Neutrophil (primary cell): ENCODE data around the gene ELAVL4.

ENCODE experiments used
- H3K27ac ChIP-seq: fragments of 200-600 bp; sonication (generic); 2 replicates; pipeline ENCODE4 v1.5.1; 2016; ENCODE audit warnings: mild to moderate bottlenecking, moderate library complexity
- H3K27me3 ChIP-seq: fragments of 200-600 bp; sonication (generic); 2 replicates; pipeline ENCODE4 v1.6.0; 2016; ENCODE audit warnings: mild to moderate bottlenecking
- H3K36me3 ChIP-seq: fragments of 200-600 bp; sonication (generic); 2 replicates; pipeline ENCODE4 v1.5.1; 2017
- H3K4me1 ChIP-seq, 2 experiments: fragments of 200-600 bp in 1 of 2; sonication (generic) in 1 of 2; 1 replicate in 1 of 2; 2 replicates in 1 of 2; pipeline versions ENCODE4 v1.5.1 to v1.6.1; 2013 to 2016; ENCODE audit warnings: low read depth in 1 of 2, low read length in 1 of 2, mild to moderate bottlenecking in 1 of 2, moderate library complexity in 1 of 2; ENCODE audit not compliant: control insufficient read depth in 1 of 2, insufficient read depth in 1 of 2
- H3K4me3 ChIP-seq, 2 experiments: fragments of 200-600 bp in 1 of 2; sonication (generic) in 1 of 2; 1 replicate in 1 of 2; 2 replicates in 1 of 2; pipeline ENCODE4 v1.5.1; 2013 to 2016; ENCODE audit warnings: low read depth in 1 of 2, low read length in 1 of 2, mild to moderate bottlenecking in 1 of 2, moderate library complexity in 1 of 2
- H3K9me3 ChIP-seq: fragments of 200-600 bp; sonication (generic); 2 replicates; pipeline ENCODE4 v1.5.1; 2016
- TF ChIP-seq, protein P1 (sequence below): fragments of 200-600 bp; sonication (generic); IDR thresholded peaks from 2 replicates; pipeline ENCODE4 v1.5.1; 2016; ENCODE audit warnings: antibody characterized with exemption

The ELAVL4 gene

DNA sequence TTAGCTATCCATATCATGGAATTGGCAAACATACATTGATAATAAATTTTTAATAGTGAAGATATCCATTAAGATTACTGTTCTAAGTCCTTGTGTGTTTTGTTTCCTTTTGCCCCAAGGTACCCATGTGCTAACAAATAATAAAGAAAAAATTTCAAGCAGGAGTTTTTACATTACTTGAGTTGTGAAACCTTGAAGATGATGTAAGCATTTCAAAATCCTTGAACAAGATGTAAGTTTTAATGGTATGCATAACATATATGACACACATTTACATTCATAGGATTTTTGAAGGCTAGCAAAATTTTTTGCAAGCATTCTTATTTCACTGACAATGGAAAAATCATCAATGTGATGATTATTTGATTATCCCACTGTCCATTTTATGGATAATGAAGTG is 10.9 kb upstream of the ELAVL4 start:
- TF ChIP-seq, protein P1, sequence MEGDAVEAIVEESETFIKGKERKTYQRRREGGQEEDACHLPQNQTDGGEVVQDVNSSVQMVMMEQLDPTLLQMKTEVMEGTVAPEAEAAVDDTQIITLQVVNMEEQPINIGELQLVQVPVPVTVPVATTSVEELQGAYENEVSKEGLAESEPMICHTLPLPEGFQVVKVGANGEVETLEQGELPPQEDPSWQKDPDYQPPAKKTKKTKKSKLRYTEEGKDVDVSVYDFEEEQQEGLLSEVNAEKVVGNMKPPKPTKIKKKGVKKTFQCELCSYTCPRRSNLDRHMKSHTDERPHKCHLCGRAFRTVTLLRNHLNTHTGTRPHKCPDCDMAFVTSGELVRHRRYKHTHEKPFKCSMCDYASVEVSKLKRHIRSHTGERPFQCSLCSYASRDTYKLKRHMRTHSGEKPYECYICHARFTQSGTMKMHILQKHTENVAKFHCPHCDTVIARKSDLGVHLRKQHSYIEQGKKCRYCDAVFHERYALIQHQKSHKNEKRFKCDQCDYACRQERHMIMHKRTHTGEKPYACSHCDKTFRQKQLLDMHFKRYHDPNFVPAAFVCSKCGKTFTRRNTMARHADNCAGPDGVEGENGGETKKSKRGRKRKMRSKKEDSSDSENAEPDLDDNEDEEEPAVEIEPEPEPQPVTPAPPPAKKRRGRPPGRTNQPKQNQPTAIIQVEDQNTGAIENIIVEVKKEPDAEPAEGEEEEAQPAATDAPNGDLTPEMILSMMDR: no peak
- Histone ChIP-seq H3K27ac (no peak overlapping the region), H3K4me1 (no peaks in the 10 kb centered on the region), H3K4me3 (no peak overlapping the region), H3K9me3 (no peaks in the 10 kb centered on the region), H3K36me3 (no peaks in the 10 kb centered on the region), H3K27me3 (no peaks in the 10 kb centered on the region)

DNA sequence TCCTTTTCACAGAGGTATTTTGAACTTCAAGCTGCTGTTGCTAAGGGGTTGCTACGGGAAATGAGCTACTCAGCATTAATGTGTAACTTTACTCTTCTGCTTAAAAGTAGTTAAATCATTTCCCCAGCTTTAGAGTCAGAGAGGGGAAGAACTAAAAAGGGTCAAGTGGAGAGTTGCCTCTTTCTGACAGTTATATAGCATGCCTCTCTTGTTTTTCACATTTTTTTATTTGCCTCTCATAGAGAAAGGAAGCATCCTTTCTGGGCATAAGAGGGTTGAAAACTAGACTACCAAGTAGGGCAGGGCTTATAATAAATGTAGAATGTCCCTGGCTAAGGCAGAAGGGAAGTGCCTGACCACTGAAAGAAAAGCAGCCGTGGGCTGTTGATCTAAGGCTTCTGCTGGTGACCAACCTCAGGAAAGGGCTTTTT is 10.1 kb upstream of the ELAVL4 start:
- Histone ChIP-seq H3K9me3 (no peaks in the 10 kb centered on the region), H3K27ac (no peak overlapping the region), H3K36me3 (no peaks in the 10 kb centered on the region), H3K27me3 (no peaks in the 10 kb centered on the region), H3K4me3 (no peak overlapping the region), H3K4me1 (no peaks in the 10 kb centered on the region)
- TF ChIP-seq, protein P1: no peak

DNA sequence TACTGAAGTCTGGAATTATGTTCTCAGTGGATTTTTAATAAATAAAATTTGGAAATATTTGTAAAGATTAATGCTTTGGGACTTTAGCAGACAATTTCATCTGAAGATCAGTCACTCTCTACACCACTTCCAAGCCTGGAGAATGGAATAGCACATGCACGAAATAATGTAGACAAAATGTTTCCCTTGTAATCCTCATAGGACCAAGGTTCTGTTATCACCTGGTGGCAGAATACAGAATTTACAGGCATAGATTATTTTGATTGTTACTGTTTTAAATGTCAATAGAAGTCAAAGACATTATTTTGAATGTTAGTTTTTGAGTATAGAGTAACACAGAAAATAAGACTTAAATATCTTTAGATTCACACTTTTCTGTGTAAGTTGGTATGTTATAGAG is 9.1 kb upstream of the ELAVL4 start:
- Histone ChIP-seq H3K9me3 (no peaks in the 10 kb centered on the region), H3K4me3 (no peak overlapping the region), H3K4me1 (no peaks in the 10 kb centered on the region), H3K27me3 (no peaks in the 10 kb centered on the region), H3K27ac (no peak overlapping the region), H3K36me3 (no peaks in the 10 kb centered on the region)
- TF ChIP-seq, protein P1: no peak

DNA sequence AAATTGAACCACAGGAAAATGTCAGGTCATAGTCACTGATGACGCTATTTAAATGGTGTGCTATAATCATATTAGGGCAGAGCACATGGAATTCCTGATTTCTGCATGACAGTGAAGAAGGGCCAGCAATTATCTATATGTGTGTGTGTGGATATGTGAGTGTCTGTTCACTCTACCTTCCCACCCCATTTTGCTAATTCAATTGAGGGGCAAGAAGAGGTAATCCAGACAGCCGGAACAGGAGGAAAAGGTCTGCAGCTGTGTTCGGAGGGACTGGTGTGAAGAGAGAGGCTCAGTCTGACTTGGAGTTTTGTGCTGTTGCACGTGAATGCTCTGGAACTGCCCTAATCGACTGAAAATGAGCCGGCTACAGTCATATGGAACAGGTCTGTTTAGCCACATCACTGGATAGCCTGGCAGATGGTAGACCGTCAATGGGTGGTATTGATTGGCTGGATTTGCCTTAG is 5.1 kb upstream of the ELAVL4 start:
- no peak overlapping the region for H3K27ac ChIP-seq
- TF ChIP-seq, protein P1: no peak
- no peaks in the 10 kb centered on the region for H3K9me3 ChIP-seq
- H3K4me3 ChIP-seq: no peak overlapping the region
- H3K4me1 ChIP-seq: no peaks in the 10 kb centered on the region
- H3K36me3 ChIP-seq: no peaks in the 10 kb centered on the region
- H3K27me3 ChIP-seq: peaks cover 7% of the 10 kb centered on the region

DNA sequence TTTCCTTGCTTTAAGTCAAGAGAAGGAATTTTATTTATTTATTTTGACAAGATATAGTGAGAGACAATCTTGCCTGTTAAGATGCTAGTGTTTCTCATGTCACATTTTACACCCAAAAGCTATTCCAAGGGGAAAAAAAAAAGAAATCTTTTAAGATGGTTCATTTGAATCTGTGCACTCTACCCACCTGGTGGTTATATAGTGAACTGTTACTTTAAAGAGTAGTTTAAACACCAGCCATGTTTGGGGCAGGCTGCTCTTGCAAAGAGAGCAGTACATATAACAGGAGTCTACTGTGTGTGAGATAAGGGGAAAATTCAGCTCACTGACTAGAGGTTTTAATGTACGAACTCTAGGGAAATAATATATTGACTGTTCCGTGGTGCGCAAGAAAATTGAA is 3.3 kb upstream of the ELAVL4 start:
- no peak overlapping the region for H3K4me3 ChIP-seq
- no peak overlapping the region for H3K27ac ChIP-seq
- no peaks in the 10 kb centered on the region for H3K9me3 ChIP-seq
- peaks cover 25% of the 10 kb centered on the region for H3K27me3 ChIP-seq
- H3K36me3 ChIP-seq: no peaks in the 10 kb centered on the region
- H3K4me1 ChIP-seq: peaks cover 0 to 5% of the 10 kb centered on the region in 2 experiments
- TF ChIP-seq, protein P1: no peak
